Superior temporal gyrus (tissue), 1 donor: Measurements from ENCODE around the gene TRAPPC10.
"Not testable (repeated sequence)": the region's sequence is repeated elsewhere in the genome, so short reads cannot be mapped to it uniquely, and the experiment has no call there.

Source experiments
- DNase-seq: peaks from one replicate; pipeline ENCODE4 v3.0.0-alpha.2; 2016; ENCODE audit errors: extremely low spot score

The TRAPPC10 gene

DNA sequence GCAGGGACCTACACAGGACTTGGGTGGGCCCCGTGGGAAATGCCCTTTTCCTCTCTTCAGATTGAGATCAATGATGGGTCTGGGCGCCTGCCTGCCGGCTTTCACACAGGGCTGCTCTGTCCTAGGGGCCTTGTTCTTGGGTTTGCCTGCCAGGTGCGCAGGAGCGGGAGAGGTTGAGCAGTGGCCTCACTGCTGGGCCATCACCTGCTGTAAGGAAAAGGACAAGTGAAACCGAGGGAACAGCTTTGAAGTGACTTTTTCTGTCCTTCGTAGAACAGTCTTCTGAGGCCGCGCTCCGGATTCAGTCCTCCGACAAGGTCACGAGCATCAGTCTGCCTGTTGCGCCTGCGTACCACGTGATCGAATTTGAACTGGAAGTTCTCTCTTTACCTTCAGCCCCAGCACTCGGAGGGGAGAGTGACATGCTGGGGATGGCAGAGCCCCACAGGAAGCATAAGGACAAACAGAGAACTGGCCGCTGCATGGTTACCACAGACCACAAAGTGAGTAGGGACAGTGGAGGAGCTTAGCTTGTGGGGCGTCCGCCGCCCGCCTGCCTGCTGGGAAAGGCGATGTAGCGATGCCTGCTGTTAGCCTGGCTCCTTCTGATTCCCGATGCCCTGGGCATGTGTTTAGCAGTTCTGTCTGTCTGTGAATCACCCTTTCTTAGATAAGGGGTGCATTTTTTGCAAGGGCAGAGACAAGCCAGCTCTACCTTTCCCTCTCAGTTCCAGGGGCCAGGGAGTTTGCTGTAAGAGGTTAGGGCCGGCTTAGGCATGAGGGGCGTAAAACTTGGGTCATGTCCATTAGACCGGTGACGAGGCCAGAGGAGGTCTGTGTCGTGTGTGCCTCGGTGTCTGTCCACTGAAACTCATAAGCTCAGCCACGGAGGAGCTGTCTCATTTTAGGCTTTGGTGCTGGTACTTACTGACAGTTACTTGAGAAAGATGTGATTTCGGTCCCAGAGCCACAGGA is 75.6 kb downstream of the TRAPPC10 start:
- DNase-seq: no peak

DNA sequence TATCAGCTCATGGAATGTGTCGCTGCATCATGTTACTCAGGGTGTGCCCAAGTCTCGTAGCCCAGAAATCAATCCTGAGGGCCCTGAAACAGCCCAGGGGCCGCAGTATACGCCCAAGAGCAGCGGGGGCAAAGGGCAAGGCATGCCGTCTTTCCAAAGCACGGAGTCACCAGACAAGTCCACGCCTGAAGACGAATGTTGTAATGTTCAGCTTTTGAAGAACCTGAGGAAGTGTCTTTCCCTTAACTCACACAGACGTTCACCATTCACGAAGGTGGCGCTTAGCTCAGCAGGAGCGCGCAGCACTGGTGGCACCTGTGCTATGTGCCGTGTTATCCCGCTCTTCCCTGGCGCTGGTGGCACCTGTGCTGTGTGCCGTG is 76.3 kb downstream of the TRAPPC10 start:
- DNase-seq: no peak

DNA sequence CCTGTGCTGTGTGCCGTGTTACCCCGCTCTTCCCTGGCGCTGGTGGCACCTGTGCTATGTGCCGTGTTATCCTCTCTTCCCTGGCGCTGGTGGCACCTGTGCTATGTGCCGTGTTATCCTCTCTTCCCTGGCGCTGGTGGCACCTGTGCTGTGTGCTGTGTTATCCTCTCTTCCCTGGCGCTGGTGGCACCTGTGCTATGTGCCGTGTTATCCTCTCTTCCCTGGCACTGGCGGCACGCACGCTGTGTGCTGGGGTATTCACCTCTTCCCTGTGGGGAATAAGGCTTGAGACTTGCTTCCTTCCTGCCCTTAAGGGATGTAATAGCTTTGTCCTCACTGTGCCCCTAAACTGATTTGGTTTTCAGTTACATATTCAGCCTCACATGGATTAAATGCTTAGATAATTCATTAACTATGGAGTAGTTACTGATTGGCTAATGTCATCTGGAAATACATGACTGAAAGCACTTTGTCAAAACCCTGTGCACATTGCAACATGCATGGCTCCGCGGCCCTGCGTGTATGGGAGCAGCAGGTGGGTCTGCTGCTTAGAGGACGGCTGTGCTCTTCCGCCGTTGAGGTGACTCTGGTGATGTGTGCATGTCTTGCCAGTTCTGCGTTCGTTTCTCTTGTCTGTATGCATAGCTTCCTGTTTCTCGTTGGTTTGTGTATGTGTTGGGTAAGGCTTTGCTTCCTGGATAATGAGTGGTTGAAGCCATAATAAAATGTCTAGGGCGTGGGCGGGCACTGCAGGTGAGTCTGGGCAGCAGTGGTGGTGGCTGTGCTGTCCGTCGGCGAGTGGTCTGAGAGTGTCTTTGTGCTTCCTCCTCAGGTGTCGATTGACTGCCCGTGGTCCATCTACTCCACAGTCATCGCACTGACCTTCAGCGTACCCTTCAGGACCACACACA is 77.1 kb downstream of the TRAPPC10 start:
- no peak for DNase-seq

DNA sequence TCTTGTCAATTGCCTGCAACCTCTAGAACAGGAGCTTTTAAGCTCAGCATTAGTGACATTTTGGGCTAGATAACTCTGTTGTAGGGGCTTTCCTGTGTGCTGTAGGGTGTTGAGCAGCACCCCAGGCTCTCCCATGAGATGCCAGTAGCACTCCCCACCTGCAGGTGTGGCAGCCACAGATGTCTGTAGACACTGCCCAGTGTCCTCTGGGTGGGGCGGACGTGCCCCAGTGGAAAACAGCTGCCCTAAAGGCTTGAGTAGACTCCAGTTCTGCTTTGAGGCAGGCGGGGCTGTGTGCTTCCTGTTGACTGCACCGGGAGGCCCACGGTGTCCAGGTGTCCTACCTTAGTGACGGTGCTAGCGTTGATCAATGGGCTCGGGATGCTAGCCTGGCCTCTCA is 78.2 kb downstream of the TRAPPC10 start:
- no peak for DNase-seq

DNA sequence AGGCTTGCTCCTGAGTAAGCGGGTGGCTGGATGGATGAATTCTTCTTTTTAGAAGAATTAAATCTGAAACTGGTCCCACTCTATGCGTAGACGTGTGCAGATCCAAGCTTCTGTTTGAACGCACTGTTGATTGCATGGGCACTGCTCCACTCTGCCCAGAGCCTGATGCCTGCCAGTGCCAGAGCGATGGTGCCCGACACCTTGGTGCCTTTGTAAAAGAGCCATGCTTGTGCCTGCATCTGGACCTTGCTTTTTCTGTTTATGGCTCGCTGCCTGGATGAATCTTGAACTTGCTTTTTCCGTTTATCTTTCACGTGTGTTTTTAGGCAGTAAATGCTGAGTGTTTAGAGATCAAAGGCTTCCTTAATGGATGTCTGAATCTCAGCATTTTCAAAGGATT is 80.1 kb downstream of the TRAPPC10 start:
- DNase-seq: peak; percentile 63

DNA sequence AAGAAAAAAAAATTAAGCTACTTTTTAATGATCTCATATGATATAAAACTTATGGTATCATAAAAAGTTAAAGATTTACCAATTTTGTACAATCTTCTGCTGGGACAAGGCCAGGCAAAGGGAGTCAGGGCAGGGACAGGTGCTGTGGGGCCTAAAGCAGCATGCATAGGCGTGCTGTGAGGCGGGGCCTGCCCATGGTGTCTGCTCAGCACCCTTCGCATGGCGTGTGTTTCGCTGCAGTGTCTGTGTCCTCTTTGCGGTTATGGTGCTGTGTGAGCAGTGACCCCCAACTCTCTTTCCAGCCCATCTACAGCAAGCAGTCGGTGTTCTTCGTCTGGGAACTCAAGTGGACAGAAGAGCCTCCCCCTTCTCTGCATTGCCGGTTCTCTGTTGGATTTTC is 81.7 kb downstream of the TRAPPC10 start:
- no peak for DNase-seq

DNA sequence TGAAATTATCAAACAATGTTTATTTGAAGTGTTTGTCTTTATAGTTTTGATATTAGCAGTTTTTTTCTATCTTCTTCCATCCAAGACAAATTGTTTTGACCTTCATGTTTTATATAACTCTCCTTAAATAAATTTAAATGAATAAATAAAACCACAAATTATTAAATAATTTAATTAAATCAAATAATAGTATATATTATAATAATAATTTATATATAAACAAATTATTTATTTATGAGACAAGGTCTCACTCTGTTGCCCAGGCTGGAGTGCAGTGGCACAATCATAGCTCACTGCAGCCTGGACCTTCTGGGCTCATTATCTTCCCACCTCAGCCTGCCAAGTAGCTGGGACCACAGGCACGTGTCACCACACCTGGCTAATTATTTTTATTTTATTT is 82.7 kb downstream of the TRAPPC10 start:
- no peak for DNase-seq

DNA sequence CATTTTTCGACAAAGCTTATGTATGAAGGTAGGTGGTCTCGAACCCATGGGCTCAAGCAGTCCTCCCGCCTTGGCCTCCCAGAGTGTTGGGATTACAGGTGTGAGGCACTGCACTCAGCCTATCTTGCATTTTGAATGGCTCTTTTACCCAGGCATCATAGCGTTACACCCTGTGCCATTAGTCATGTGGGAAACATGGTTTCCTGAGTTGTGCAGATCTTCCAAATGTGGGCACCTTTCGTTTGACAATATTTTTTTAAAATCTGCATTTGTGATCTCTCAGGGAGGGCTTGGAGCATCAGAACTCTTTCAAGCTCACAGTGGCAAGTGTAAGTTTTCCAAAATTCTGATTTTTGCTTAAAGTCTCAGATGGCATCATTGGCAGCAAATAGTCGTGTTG is 86.4 kb downstream of the TRAPPC10 start:
- not testable (repeated sequence) for DNase-seq

DNA sequence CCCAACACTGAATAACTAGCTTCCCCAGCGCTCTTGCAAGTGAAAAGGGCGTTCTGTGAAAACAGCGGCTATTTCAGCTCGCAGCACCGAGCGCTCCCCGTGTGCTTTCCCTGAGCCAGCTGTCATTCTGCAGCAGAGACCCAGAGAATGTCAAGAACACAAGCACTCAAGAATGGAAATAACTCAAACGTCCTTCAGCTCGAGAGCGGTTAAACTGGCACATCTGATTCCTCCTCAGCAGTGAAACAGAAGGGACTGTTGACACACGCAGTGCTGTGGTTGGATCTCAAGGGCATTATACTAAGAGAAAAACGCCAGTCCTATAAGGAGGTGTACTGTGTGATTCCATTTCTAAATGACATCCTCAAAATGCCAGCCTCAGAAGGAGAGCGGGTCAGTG is 86.9 kb downstream of the TRAPPC10 start:
- DNase-seq: not testable (repeated sequence)

DNA sequence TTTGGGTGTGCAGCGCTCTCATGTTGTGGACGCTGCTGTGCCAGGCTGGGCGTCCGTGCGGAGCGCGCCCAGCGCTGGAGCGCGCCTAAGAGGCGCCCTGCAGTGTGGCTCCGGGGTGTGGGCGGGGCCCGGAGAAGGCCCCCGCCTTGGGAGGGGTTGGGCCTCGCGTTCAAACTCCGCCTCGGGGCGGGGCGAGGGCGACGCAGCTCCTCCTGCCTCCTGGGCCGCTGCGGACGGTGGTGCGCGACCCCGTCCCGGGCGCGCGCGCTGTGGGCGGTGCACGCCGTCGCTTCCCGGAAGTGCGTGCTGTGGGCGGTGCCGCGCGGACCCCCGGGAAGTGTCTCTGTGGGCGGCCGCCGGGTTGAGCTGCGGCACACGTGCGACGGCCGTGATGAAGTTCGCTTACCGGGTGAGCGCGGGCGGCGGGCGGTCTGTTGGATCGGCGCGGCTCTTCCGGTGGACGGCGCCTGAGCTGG is 95.0 kb downstream of the TRAPPC10 start, which contains the start of gene PWP2:
PWP2 (plus strand) TSS at position 374 of the 476 bp plus-strand sequence; CDS start at position 392, 18 bp downstream.
- DNase-seq: not testable (repeated sequence)

DNA sequence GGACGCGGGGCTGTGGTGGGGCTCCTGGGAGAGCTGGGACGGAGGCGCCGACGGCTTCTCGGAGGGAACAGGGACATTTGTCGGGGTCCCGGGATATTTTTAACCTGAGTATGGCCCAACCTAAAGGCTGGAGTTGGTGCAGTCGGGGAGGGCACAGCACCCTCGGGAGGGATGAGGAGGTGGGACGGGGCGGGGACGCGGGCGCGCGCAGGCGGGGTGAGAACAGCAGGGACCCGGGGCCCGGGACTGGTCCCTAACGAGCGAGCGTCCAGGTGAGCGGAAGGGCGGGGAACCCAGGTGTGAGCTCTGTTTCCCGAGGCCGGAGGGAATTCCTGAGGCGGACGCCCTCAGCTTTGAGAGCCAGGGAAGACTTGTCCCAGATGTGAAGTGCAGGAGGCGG is 95.5 kb downstream of the TRAPPC10 start:
- not testable (repeated sequence) for DNase-seq

DNA sequence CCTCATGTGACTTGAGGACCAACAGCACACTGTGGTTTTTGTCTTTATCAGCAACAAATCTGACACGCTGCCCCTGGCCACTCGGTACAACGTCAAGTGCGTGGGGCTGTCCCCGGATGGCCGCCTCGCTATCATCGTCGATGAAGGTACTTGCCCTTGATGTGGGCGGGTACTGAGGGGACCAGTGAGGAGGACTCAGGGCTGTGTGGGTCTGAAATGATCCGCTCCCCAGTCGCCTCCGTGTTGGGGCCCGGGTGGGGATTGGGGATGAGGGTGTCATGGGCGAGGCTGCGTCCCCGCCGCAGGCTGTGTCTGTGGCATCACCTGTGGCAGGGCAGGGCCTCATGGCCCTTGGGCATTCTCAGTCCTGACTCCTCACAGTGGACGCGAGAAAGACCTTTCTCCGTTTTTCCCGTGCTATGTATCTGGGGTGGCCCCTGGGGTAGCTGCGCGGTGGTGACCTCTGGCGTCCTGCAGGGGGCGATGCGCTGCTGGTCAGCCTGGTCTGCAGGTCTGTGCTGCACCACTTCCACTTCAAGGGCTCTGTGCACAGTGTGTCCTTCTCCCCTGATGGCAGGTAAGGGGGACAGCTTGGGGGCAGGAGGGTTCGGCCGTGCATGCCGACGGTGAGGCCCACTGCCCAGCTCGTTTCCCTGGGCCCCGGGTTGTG is 101.7 kb downstream of the TRAPPC10 start:
- DNase-seq: not testable (repeated sequence)

DNA sequence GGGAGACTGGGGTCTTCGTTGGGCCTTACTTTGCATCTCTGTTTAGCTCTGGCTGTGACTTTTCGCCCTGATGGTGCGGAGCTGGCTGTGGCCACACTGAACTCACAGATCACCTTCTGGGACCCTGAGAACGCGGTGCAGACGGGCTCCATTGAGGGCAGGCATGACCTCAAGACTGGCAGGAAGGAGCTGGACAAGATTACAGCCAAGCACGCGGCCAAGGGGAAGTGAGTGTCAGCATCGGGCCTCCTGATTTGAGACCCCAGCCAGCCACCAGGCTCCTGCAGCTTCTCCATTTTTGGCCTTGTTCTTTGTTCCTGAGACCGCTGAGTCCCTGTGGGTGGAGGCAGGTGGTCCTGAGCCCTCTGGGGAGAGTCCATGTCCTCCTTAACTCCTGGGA is 110.0 kb downstream of the TRAPPC10 start:
- not testable (repeated sequence) for DNase-seq

DNA sequence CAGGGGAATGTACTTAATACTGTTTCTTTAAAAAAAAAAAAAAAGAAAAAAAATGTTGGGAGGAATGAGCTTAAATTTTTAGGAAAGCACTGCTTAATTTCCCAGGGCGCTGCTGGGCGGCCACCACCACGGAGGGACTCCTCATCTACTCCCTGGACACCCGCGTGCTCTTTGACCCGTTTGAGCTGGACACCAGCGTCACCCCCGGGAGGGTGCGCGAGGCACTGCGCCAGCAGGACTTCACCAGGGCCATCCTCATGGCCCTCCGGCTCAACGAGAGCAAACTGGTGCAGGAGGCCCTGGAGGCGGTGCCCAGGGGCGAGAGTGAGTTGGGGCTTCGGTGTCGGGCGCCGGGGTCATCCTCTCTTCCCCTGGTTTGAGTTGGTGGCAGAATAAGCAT is 115.7 kb downstream of the TRAPPC10 start:
- DNase-seq: not testable (repeated sequence)

DNA sequence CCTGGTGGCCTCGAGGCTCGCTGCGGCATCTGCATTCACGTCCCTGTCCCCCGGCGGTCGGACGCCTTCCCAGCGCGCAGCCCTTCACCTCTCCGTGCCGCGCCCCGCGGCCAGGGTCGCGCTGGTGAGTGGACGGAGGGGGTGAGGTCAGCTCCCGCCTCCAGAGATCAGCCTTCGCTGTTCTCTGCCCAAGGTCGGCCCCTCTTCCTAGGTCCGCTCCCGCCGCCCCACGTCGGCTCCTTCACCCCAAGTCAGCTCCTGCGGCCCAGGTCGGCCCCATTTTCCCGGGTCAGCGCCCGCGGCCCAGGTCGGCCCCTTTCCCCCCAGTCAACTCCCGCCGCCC is 121.6 kb downstream of the TRAPPC10 start:
- DNase-seq: not testable (repeated sequence)

DNA sequence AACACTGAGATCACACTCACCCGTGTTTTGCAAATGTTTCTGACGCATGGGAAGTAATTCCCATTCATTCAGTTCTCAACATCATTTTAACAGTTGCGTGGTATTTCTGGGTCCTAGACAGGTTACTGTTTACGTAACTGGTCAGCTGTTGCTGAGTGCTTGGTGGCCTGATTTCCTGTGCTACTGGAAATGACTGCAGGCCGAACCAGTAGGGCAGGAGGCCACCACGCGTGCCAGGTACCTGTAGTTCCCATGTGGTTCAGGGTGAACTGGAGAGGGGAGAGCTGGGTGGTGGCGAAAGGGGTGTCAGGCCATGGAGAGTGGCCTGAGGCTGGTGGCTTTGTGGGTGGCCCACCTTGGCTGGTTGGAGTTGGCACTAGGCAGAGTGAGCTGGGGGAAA is 122.6 kb downstream of the TRAPPC10 start:
- DNase-seq: not testable (repeated sequence)

DNA sequence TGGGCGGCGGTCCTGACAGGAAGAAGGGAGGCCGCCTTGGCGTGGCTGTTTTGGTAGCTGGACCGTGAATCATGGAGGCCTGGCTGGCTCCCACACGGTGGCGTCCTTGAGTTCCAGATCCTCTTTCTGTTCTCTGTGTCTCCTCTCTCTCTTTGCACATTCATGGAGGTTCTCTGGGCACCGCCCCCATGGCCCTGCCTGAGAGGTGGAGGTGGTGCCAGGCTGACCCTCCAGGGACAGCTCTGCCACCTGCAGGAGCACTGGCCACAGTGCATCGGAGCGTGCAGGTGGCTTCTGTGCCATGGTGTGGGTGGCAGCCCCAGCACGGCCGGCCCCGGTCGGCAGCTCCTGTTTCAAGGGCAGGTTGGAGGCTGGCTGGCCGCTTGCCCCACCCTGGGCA is 125.9 kb downstream of the TRAPPC10 start:
- DNase-seq: not testable (repeated sequence)

DNA sequence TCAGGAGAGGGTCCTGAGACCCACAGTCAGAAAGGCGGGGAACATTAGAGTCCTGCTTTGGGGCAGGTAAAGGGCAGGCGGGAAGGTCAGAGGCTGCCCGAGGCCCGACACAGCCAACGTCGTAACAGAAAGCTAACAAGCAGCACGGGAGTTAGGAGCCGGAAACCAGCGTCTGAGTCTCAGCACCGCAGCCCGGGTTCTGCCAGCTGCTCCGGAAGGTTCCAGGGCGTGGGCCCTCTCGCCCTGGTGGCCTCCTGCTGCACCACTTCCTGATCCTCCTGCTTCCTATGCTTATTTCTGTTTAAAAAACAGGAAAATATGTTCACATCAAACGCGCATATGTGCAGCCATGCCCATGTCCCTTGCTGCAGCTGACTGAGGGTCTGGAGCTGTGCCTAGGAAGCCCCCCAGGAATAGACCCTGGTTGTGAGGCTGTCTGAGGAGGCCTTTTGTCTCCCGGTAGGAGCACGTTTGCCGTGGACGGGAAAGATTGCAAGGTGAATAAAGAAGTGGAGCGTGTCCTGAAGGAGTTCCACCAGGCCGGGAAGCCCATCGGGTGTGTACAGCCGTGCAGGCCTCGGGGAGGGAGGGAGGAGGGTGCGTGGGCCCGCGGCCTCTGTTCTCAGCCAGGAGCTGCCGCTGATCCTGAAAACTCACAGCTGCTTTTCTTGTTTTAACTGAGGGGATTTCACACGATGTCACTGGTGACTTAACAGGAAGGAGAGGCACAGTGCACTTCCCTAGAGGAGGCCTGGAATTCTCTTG is 127.9 kb downstream of the TRAPPC10 start:
- not testable (repeated sequence) for DNase-seq

DNA sequence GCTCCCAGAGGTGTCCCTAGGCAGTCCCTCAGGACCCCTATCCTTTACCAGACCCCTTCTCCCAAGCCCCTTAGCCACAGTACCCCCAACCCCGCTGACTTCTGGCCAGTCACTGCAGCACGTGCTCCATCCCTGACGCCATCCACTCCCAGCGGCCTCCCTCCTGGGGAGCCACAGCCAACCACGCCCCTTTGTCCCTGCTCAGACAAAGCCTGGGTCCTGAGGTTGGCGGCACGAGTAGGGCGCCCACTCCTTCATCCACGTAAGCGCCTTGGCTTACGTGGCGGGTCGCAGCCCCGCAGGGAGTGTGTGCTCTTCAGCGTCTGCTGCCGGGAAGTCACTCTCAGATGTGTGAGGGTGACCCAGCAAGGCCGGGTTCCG is 128.4 kb downstream of the TRAPPC10 start:
- not testable (repeated sequence) for DNase-seq

DNA sequence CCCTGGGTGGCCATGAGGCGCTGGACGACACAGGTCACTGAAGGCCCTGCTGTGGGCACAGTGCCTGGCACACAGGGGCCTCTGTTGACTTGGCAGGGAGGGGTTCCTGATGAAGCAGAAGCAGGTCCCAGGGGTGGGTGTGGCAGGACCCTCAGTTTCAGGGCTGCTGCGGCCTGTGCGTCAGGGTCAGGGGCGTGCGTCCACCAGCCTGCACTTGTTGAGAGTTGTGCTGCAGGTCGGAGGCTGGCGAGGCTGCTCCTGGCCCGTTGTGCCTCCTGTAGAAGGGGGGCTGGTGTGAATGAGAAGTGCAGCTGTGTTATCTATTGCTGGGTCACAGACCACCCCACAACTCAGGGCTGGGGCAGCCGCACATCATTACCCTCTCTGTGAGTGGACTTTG is 130.4 kb downstream of the TRAPPC10 start:
- not testable (repeated sequence) for DNase-seq

DNA sequence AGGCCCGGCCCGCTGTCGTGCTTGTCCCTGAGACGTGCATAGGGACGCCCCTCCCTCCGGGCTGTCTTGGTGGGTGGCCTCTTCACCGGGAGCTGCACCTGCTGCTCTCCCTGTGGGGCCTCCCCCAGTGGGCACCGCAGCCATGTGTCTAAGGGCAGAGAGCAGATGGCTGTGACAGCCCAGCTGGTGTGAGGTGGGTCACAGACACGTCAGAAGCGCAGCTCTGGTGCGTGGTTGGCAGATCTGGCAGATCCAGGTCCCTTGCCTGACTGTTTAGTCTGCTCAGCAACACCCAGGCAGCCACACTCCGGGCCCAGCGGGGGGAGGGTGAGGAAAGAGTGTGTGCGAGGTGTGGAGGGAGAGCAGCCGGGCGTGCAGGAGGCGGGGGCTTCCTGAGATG is 131.3 kb downstream of the TRAPPC10 start:
- DNase-seq: not testable (repeated sequence)
